Activated CD4-positive, alpha-beta memory T cell treated with anti-CD3 and anti-CD28 coated beads, Interleukin-2, amount 10 ng/mL, durations not matched to agents 7 days and 5 days (primary cell): Measurements from ENCODE around the gene MAP3K19. TPM values are rescaled to one million over a fixed set of nuclear protein-coding genes. Genes with fewer than 3 reads are reported as not detected.
"Not testable (repeated sequence)": the region's sequence is repeated elsewhere in the genome, so short reads cannot be mapped to it uniquely, and the experiment has no call there.

ENCODE experiments used
- CTCF ChIA-PET: fragments of 350-600 bp; sonication (Branson Sonifier 250); formaldehyde crosslinking; loops from one replicate; lab custom pipeline; 2021; ENCODE audit warnings: antibody characterized with exemption, inconsistent platforms; lab: Charles Lee
- POLR2A ChIA-PET: fragments of 350-600 bp; sonication (Branson Sonifier 250); formaldehyde crosslinking; loops from one replicate; lab custom pipeline; 2021; ENCODE audit warnings: antibody characterized with exemption; lab: Charles Lee
- DNase-seq: peaks from one replicate; pipeline ENCODE4 v3.0.0-alpha.2; 2020
- H3K27ac Mint-ChIP-seq: one replicate; pipeline ENCODE4 v1.8.0; 2021; ENCODE audit warnings: mild to moderate bottlenecking, mixed read lengths
- H3K27me3 Mint-ChIP-seq: one replicate; pipeline ENCODE4 v1.8.0; 2021; ENCODE audit warnings: mixed read lengths
- H3K36me3 Mint-ChIP-seq: one replicate; pipeline ENCODE4 v1.8.0; 2021; ENCODE audit warnings: low read depth, mixed read lengths
- H3K4me1 Mint-ChIP-seq: one replicate; pipeline ENCODE4 v1.8.0; 2021; ENCODE audit warnings: mixed read lengths
- H3K4me3 Mint-ChIP-seq: one replicate; pipeline ENCODE4 v1.8.0; 2021; ENCODE audit warnings: mild to moderate bottlenecking, mixed read lengths
- H3K9me3 Mint-ChIP-seq: one replicate; pipeline ENCODE4 v1.8.0; 2021; ENCODE audit warnings: mixed read lengths
- total RNA-seq, 2 experiments: library from RNA; stranded (reverse); gene quantifications; one replicate each; pipeline ENCODE4 v1.2.3, GENCODE V29; 2021

MAP3K19 gene, protein sequence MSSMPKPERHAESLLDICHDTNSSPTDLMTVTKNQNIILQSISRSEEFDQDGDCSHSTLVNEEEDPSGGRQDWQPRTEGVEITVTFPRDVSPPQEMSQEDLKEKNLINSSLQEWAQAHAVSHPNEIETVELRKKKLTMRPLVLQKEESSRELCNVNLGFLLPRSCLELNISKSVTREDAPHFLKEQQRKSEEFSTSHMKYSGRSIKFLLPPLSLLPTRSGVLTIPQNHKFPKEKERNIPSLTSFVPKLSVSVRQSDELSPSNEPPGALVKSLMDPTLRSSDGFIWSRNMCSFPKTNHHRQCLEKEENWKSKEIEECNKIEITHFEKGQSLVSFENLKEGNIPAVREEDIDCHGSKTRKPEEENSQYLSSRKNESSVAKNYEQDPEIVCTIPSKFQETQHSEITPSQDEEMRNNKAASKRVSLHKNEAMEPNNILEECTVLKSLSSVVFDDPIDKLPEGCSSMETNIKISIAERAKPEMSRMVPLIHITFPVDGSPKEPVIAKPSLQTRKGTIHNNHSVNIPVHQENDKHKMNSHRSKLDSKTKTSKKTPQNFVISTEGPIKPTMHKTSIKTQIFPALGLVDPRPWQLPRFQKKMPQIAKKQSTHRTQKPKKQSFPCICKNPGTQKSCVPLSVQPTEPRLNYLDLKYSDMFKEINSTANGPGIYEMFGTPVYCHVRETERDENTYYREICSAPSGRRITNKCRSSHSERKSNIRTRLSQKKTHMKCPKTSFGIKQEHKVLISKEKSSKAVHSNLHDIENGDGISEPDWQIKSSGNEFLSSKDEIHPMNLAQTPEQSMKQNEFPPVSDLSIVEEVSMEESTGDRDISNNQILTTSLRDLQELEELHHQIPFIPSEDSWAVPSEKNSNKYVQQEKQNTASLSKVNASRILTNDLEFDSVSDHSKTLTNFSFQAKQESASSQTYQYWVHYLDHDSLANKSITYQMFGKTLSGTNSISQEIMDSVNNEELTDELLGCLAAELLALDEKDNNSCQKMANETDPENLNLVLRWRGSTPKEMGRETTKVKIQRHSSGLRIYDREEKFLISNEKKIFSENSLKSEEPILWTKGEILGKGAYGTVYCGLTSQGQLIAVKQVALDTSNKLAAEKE (N-terminal part only)
- not detected for total RNA-seq

DNA sequence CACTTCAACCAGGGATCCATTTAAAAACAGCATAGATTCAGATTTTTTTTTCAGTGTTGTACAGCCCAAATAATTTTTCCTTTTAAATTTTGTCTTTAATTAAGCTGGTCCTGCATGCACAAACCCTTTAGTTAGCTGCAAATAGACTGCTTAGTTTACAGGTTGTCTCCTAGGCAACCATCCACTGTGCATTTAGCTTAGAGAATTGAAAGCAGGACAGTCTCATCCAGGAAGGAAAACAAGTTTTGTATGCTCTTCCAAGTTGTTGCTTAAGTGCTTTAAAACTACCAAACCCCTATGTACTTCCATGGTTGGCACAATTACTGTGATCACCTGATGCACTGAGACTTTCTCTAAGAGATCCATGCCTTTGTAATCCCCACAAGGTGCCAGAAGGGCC is at the start of gene MAP3K19:
MAP3K19 (minus strand) TSS at position 148 of the 400 bp plus-strand sequence. CDS start 22,800 bp downstream, outside the sequence.
- CTCF ChIA-PET: interaction anchor here (0.9 kb wide), 1 partner anchor 44 kb away, joined by 4 read pairs; no protein-coding TSS in a partner anchor
- no peak for DNase-seq
- H3K4me3 Mint-ChIP-seq: no peak within 1 kb of the TSS
- H3K9me3 Mint-ChIP-seq: no peaks in the 10 kb centered on the region
- H3K36me3 Mint-ChIP-seq: no peaks in the 10 kb centered on the region
- H3K4me1 Mint-ChIP-seq: peaks cover 10% of the 10 kb centered on the region
- H3K27ac Mint-ChIP-seq: no peak within 1 kb of the TSS
- peaks cover 14% of the 10 kb centered on the region for H3K27me3 Mint-ChIP-seq
- POLR2A ChIA-PET: no interaction called here

DNA sequence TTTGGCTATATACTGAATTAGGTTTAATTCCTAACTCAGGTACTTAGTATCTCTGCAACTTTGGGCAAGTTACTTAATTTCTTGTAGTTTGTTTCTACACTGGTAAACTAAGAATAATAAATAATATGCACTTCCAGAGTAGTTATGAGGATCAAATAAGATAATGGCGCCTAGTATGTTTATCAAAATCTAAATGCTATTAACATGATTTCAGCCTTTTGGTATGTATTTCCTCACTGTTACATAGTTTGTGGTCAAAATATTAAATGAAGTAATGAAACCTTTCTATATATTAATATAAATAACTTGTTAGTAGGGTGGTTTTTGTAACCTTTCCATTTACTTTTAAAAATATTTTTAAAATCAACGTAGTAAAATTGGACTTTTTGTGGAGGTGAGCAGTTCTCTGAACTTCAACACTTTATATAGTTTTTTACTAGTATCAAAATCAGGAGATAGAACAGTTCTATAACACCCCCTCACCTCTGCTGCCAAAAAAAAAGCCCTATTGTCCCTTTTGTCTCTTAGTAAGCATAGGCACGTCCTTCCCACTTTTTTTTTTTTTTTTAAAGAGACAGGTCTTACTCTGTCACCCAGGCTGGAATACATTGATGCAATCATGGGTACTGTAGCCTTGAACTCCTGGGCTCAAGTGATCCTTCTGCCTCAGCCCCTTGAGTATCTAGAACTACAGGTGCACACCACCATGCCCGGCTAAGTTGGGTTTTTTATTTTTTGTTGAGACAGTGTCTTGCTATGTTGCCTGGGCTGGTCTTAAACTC is 49.6 kb upstream of the MAP3K19 start:
- Mint-ChIP-seq H3K27me3 (no peaks in the 10 kb centered on the region), H3K27ac (no peak overlapping the region), H3K4me3 (no peak overlapping the region), H3K36me3 (peaks cover 42% of the 10 kb centered on the region), H3K4me1 (peaks cover 4% of the 10 kb centered on the region), H3K9me3 (no peaks in the 10 kb centered on the region)
- ChIA-PET CTCF (interaction anchor here (0.6 kb wide), 1 partner anchor 13 kb away, joined by 4 read pairs; no protein-coding TSS in a partner anchor), POLR2A (no interaction called here)
- DNase-seq: no peak

DNA sequence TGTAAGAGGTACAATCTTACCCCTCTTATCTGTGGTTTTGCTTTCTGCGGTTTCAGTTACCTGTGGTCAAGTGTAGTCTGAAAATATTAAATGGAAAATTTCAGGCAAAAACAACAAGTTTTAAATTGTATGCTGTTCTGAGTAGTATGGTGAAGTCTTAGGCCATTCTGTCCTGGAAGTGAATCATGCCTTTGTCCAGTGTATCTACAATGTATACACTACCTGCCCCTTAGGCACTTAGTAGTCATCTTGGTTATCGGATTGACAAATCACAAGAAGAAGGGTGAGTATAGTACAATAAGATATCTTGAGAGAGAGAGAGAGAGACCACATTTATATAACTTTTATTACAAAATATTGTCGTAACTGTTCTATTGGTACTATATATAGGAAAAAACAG is 48.3 kb upstream of the MAP3K19 start:
- no peak for DNase-seq
- POLR2A ChIA-PET: no interaction called here

DNA sequence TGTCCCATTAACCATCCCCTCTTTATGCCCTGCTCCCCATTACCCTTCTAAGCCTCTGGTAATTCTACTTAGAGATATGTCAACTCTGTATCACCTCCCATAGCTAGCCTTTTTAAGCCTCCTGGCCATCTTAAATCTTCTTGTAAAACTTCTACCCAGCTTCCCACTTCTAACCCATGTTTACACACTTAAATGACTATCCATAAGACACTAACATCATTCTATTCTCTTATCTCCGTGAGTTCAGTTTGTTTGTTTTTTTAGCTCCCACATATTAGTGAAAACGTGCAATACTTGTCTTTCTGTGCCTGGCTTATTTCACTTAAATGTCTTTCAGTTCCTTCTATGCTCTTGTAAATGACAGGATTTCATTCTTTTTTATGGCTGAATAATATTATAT is 47.3 kb upstream of the MAP3K19 start:
- POLR2A ChIA-PET: no interaction called here
- CTCF ChIA-PET: no interaction called here

More for the DNA sequence above, 48.3 kb upstream of the MAP3K19 start:
- H3K27me3 Mint-ChIP-seq: no peaks in the 10 kb centered on the region
- H3K9me3 Mint-ChIP-seq: no peaks in the 10 kb centered on the region
- H3K4me1 Mint-ChIP-seq: peaks cover 4% of the 10 kb centered on the region
- no peak overlapping the region for H3K4me3 Mint-ChIP-seq
- H3K27ac Mint-ChIP-seq: no peak overlapping the region
- H3K36me3 Mint-ChIP-seq: peaks cover 36% of the 10 kb centered on the region
- CTCF ChIA-PET: no interaction called here

DNA sequence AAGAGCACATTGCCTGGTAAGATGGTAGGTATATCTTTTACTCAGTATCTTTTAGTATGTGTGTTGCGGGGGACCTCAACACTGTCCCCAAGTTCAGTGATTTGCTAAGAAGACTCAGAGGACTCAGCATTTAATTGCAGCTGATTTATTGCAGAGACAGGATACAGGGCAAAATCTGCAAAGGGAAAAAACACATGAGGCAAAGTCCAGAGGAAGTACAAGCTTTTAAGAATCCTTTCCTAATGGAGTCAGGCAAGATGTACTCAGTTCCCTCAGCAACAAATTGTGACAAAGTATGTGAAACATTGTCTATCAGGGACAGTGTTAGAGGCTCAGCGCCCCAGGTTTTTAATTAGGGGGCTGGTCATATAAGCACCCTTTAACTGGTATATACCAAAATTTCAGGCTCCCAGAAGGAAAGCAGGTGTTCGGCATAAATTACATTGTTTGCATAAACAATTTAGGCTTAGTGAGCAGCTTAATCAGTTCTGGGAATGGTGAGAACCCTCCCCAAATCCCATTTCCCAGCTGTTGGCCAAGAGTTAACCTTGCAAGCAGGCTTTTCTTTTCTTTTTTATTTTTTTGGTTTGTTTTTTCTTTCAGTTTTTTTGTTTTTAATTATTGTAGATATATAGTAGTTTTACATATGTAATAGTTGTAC is 46.6 kb upstream of the MAP3K19 start:
- CTCF ChIA-PET: no interaction called here
- H3K4me3 Mint-ChIP-seq: no peak overlapping the region
- POLR2A ChIA-PET: no interaction called here

More for the DNA sequence above, 47.3 kb upstream of the MAP3K19 start:
- no peak for DNase-seq
- peaks cover 4% of the 10 kb centered on the region for H3K4me1 Mint-ChIP-seq
- H3K27ac Mint-ChIP-seq: no peak overlapping the region
- H3K4me3 Mint-ChIP-seq: no peak overlapping the region
- no peaks in the 10 kb centered on the region for H3K9me3 Mint-ChIP-seq
- peaks cover 35% of the 10 kb centered on the region for H3K36me3 Mint-ChIP-seq
- no peaks in the 10 kb centered on the region for H3K27me3 Mint-ChIP-seq

DNA sequence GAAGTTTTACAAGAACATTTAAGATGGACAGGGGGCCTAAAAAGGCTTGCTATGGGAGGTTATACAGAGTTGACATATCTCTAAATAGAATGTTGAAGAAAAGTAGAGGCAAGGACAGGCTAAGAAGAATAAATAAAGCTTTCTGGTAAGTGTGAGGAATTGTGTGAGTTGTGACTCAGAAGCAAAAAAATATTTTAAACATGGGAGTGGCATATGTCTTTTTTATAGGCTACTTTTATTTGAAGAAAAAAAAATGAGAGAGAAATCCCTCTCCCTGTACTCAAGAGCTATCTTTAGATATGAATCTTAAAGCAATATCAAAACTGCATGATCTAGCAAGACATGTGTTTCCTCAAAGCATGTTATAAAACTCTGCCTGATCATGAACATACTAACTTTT is 45.9 kb upstream of the MAP3K19 start:
- Mint-ChIP-seq H3K27me3 (no peaks in the 10 kb centered on the region), H3K27ac (no peak overlapping the region), H3K4me1 (peaks cover 4% of the 10 kb centered on the region), H3K9me3 (peaks cover 6% of the 10 kb centered on the region), H3K36me3 (peaks cover 38% of the 10 kb centered on the region), H3K4me3 (no peak overlapping the region)
- no peak for DNase-seq
- ChIA-PET POLR2A (no interaction called here), CTCF (interaction anchor here (1.3 kb wide), 1 partner anchor 89 kb away, joined by 5 read pairs; no protein-coding TSS in a partner anchor)

More for the DNA sequence above, 46.6 kb upstream of the MAP3K19 start:
- Mint-ChIP-seq H3K36me3 (peaks cover 36% of the 10 kb centered on the region), H3K4me1 (peaks cover 4% of the 10 kb centered on the region), H3K27me3 (no peaks in the 10 kb centered on the region), H3K9me3 (peaks cover 4% of the 10 kb centered on the region), H3K27ac (no peak overlapping the region)
- no peak for DNase-seq

DNA sequence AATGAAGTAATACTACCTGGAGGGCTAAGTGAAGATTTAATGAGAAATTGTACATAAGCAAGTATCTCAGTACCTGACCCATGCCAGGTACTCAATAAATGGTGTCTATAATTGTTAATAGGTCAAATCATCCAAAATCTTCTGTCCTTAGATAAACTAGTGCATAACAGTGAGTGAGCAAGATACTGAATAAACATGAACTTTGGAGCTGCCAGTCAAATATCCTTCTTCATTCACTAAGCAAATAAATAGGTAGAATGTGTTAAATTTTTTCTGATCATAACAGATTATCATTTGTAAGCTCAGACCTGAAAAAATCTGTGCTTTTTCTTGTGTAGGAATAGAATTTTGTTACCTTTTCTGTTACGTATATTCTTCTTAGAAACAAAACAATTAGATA is 44.4 kb upstream of the MAP3K19 start:
- Mint-ChIP-seq H3K4me1 (peaks cover 4% of the 10 kb centered on the region), H3K36me3 (peaks cover 41% of the 10 kb centered on the region), H3K27me3 (no peaks in the 10 kb centered on the region), H3K9me3 (peaks cover 6% of the 10 kb centered on the region), H3K4me3 (no peak overlapping the region), H3K27ac (no peak overlapping the region)
- ChIA-PET CTCF (no interaction called here), POLR2A (interaction anchor here (1.3 kb wide), 1 partner anchor 40 kb away, joined by 3 read pairs; no protein-coding TSS in a partner anchor)
- no peak for DNase-seq

DNA sequence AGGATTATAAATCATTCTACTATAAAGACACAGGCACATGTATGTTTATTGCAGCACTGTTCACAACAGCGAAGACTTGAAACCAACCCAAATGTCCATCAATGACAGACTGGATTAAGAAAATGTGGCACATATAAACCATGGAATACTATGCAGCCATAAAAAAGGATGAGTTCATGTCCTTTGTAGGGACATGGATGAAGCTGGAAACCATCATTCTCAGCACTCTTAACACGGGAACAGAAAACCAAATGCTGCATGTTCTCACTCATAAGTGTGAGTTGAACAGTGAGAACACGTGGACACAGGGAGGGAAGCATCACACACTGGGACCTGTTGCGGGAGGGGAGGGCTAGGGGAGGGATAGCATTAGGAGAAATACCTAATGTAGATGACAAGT is 42.4 kb upstream of the MAP3K19 start:
- H3K27me3 Mint-ChIP-seq, H3K27ac Mint-ChIP-seq, CTCF ChIA-PET: not testable (repeated sequence)

DNA sequence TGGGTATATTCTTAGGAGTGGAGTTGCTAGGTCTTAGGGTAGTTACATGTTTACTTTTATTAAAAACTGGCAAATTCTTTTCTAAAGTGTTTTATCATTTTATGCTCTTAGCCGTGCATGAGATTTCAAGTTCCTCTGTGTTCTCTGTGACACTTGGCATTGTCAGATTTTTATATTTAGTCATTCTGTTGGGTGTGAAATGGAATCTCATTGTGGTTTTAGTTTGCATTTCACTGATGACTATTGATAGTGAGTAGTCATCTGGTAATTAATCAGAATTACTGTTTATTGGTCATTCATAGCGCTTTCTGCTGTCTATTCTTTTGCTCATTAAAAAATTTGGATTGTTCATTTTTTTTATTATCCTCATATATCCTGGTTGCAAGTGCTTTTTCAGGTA is 39.0 kb upstream of the MAP3K19 start:
- ChIA-PET POLR2A (no interaction called here), CTCF (no interaction called here)
- H3K36me3 Mint-ChIP-seq: peaks cover 25% of the 10 kb centered on the region
- H3K27ac Mint-ChIP-seq: no peak overlapping the region
- H3K27me3 Mint-ChIP-seq: no peaks in the 10 kb centered on the region
- H3K4me3 Mint-ChIP-seq: no peak overlapping the region
- H3K4me1 Mint-ChIP-seq: no peaks in the 10 kb centered on the region
- peaks cover 9% of the 10 kb centered on the region for H3K9me3 Mint-ChIP-seq
- no peak for DNase-seq

More for the DNA sequence above, 42.4 kb upstream of the MAP3K19 start:
- H3K4me1 Mint-ChIP-seq, H3K4me3 Mint-ChIP-seq, DNase-seq, H3K9me3 Mint-ChIP-seq, POLR2A ChIA-PET: not testable (repeated sequence)
- peaks cover 28% of the 10 kb centered on the region for H3K36me3 Mint-ChIP-seq

DNA sequence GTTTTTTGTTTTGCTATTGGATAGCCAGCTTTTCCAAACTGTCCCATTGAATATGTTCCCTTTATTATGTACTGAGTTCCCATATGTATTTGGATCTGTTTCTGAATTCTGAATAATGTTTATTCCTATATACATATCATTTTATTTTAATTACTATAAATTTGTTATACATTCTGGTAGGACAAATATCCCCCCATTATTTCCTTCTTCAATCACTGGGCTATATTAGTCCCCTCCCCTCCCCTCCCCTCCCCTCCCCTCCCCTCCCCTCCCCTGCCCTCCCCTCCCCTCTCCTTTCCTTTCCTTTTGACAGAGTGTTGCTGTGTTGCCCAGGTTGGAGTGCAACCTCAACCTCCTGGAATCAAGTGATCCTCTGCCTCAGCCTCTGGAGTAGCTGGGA is 31.2 kb upstream of the MAP3K19 start:
- CTCF ChIA-PET: no interaction called here
- Mint-ChIP-seq H3K27ac (no peak overlapping the region), H3K4me3 (no peak overlapping the region), H3K27me3 (no peaks in the 10 kb centered on the region), H3K4me1 (no peaks in the 10 kb centered on the region), H3K36me3 (peaks cover 40% of the 10 kb centered on the region), H3K9me3 (peaks cover 17% of the 10 kb centered on the region)
- DNase-seq: no peak
- POLR2A ChIA-PET: no interaction called here

DNA sequence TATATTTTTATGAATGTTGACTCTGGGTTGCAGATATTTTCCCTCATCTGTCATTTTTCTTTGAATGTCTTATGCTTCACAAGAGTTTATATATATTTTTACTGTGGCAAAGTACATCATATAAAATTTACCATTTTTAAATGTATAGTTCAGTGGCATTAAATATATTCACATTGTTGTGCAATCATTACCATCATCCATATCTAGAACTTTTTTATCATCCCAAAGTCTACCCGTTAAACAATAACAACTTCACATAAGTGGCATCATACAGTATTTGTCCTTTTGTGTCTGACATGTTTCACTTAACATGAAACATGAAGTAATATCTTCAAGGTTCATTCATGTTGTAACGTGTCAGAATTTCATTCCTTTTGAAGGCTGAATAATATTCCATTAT is 29.3 kb upstream of the MAP3K19 start:
- H3K27ac Mint-ChIP-seq: no peak overlapping the region
- CTCF ChIA-PET: no interaction called here
- no peak for DNase-seq
- H3K4me1 Mint-ChIP-seq: no peaks in the 10 kb centered on the region
- no peaks in the 10 kb centered on the region for H3K27me3 Mint-ChIP-seq
- POLR2A ChIA-PET: no interaction called here
- no peak overlapping the region for H3K4me3 Mint-ChIP-seq
- H3K36me3 Mint-ChIP-seq: peaks cover 47% of the 10 kb centered on the region
- peaks cover 29% of the 10 kb centered on the region for H3K9me3 Mint-ChIP-seq

DNA sequence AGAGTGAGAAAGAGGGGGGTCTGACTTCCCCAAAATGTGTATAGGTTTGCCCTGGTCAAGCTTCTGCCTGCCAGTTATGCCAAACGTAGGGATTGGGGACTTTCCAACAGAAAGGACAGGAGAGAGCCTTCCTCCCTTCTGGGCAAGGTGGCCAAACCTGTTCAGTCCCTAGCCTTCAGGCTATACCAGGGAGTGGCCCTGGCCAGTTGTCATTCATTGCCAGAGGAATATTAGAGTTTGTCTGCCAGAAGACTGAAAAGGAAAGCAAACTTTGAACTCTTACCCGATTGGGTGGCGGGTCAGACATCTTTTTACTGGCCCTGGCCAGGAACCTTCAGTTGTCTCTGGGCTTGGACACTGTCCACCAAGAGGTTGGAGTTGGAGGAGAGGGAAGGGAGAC is 27.0 kb upstream of the MAP3K19 start:
- Mint-ChIP-seq H3K9me3 (peaks cover 37% of the 10 kb centered on the region), H3K36me3 (peaks cover 51% of the 10 kb centered on the region), H3K4me1 (no peaks in the 10 kb centered on the region), H3K4me3 (no peak overlapping the region), H3K27ac (no peak overlapping the region), H3K27me3 (no peaks in the 10 kb centered on the region)
- CTCF ChIA-PET: no interaction called here
- POLR2A ChIA-PET: no interaction called here
- no peak for DNase-seq
